SU-DHL-6 (cell line): ENCODE results near the gene STK33.

Source experiments
- H2AFZ ChIP-seq: fragments of 200-600 bp; sonication (generic); 2 replicates; pipeline ENCODE4 v1.6.1; 2014; ENCODE audit warnings: low read depth, mild to moderate bottlenecking, moderate library complexity, mixed read lengths, antibody characterized with exemption, low read length; ENCODE audit not compliant: severe bottlenecking
- H3F3A ChIP-seq: fragments of 200-600 bp; shearing (Covaris generic); 2 replicates; pipeline ENCODE4 v1.6.0; 2016; ENCODE audit warnings: antibody characterized with exemption, mild to moderate bottlenecking; ENCODE audit not compliant: insufficient read depth
- H3K27ac ChIP-seq: fragments of 200-600 bp; sonication (generic); 2 replicates; pipeline ENCODE4 v1.5.1; 2016; ENCODE audit warnings: low read depth, mild to moderate bottlenecking, low read length, moderate library complexity, mixed read lengths
- H3K27me3 ChIP-seq: fragments of 200-600 bp; sonication (generic), shearing (Covaris generic); 2 replicates; pipeline ENCODE4 v1.6.0; 2014; ENCODE audit warnings: mild to moderate bottlenecking, low read length
- H3K36me3 ChIP-seq: fragments of 200-600 bp; sonication (generic); 2 replicates; pipeline ENCODE4 v1.6.1; 2014; ENCODE audit warnings: mild to moderate bottlenecking, low read length, mixed read lengths
- H3K4me2 ChIP-seq: fragments of 300-600, 200-600 bp; shearing (Covaris generic), sonication (generic); 2 replicates; pipeline ENCODE4 v1.6.0; 2014; ENCODE audit warnings: low read length, low read depth, mild to moderate bottlenecking; ENCODE audit not compliant: poor library complexity, severe bottlenecking
- H3K4me3 ChIP-seq: fragments of 200-600 bp; sonication (generic); 2 replicates; pipeline ENCODE4 v1.5.1; 2014; ENCODE audit warnings: antibody characterized with exemption, low read length, mild to moderate bottlenecking, mixed read lengths; ENCODE audit not compliant: insufficient read depth, poor library complexity, severe bottlenecking
- H3K79me2 ChIP-seq: fragments of 200-600 bp; sonication (generic); 2 replicates; pipeline ENCODE4 v1.6.1; 2014; ENCODE audit warnings: mild to moderate bottlenecking, low read length, moderate library complexity; ENCODE audit not compliant: insufficient read depth
- H3K9ac ChIP-seq: fragments of 200-600 bp; sonication (generic); 2 replicates; pipeline ENCODE4 v1.7.0; 2014; ENCODE audit warnings: mild to moderate bottlenecking, low read length
- H3K9me2 ChIP-seq: fragments of 200-600 bp; sonication (generic); replicated peaks from 2 replicates; pipeline ENCODE4 v1.6.1; 2014; ENCODE audit warnings: low read length; ENCODE audit not compliant: insufficient read depth
- H3K9me3 ChIP-seq: fragments of 200-600 bp; sonication (generic); 2 replicates; pipeline ENCODE4 v1.6.1; 2014; ENCODE audit warnings: low read length, mixed read lengths; ENCODE audit not compliant: insufficient read depth
- H4K20me1 ChIP-seq: fragments of 200-600 bp; sonication (generic); 2 replicates; pipeline ENCODE4 v1.6.1; 2014; ENCODE audit warnings: low read depth, mild to moderate bottlenecking, antibody characterized with exemption, low read length, moderate library complexity, mixed read lengths
- EZH2phosphoT487 ChIP-seq: fragments of 200-600 bp; sonication (generic), shearing (Covaris generic); conservative IDR thresholded peaks from 2 replicates; pipeline ENCODE4 v1.6.1; 2018; ENCODE audit warnings: mild to moderate bottlenecking, antibody characterized with exemption, low read length, moderate library complexity, mixed read lengths
- TF ChIP-seq, protein P1 (sequence below): fragments of 200-600 bp; sonication (generic); IDR thresholded peaks from one replicate; pipeline ENCODE4 v1.5.1; 2017; ENCODE audit warnings: antibody characterized with exemption, mild to moderate bottlenecking, low read length, moderate library complexity; ENCODE audit not compliant: insufficient read depth, poor library complexity, severe bottlenecking

Gene STK33

GRCh38 chr11:8624698-8625097 lies 30.7 kb upstream of the STK33 start:
- Histone ChIP-seq H2AFZ (no peak overlapping the region), H3K4me2 (no peak overlapping the region), H3K9me3 (no peaks in the 10 kb centered on the region), H3K36me3 (0 out of 2 replicates have a peak, but pooled peaks cover 4% of the 10 kb centered on the region), H3F3A (no peaks in the 10 kb centered on the region), H4K20me1 (no peaks in the 10 kb centered on the region), H3K27ac (no peak overlapping the region), H3K79me2 (no peaks in the 10 kb centered on the region), H3K9me2 (no peaks in the 10 kb centered on the region), H3K4me3 (no peak overlapping the region), H3K27me3 (no peaks in the 10 kb centered on the region), H3K9ac (no peak overlapping the region)
- TF ChIP-seq, protein P1, sequence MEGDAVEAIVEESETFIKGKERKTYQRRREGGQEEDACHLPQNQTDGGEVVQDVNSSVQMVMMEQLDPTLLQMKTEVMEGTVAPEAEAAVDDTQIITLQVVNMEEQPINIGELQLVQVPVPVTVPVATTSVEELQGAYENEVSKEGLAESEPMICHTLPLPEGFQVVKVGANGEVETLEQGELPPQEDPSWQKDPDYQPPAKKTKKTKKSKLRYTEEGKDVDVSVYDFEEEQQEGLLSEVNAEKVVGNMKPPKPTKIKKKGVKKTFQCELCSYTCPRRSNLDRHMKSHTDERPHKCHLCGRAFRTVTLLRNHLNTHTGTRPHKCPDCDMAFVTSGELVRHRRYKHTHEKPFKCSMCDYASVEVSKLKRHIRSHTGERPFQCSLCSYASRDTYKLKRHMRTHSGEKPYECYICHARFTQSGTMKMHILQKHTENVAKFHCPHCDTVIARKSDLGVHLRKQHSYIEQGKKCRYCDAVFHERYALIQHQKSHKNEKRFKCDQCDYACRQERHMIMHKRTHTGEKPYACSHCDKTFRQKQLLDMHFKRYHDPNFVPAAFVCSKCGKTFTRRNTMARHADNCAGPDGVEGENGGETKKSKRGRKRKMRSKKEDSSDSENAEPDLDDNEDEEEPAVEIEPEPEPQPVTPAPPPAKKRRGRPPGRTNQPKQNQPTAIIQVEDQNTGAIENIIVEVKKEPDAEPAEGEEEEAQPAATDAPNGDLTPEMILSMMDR = no peak
- TF ChIP-seq EZH2phosphoT487 = no peak

DNA sequence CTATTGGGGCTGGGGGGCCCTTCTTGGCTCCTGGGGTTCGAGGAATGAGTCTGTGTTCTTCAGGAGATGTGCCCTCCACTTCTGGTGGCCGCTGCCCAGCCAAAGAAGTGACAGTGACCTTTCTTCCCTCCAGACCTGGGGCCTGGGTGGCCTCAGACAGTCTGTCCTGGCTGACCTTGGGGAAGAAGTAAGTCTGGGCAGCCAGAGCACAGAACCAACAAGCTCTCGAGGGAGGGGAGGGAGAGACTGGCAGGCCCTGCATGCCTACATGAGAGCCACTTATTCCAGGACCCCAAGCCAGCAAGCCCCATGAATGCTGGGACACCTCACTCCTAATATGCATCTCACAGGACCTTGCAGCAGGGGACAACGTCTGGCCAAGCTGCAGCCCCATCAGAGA lies 27.1 kb upstream of the STK33 start:
- Histone ChIP-seq H3K4me3 (no peak overlapping the region), H3K27me3 (no peaks in the 10 kb centered on the region), H3K9me3 (no peaks in the 10 kb centered on the region), H3K36me3 (0 out of 2 replicates have a peak, but pooled peaks cover 4% of the 10 kb centered on the region), H3K4me2 (no peak overlapping the region), H3F3A (no peaks in the 10 kb centered on the region), H4K20me1 (no peaks in the 10 kb centered on the region), H2AFZ (no peak overlapping the region), H3K9me2 (no peaks in the 10 kb centered on the region), H3K9ac (no peak overlapping the region), H3K79me2 (no peaks in the 10 kb centered on the region), H3K27ac (no peak overlapping the region)
- TF ChIP-seq, protein P1 = no peak
- TF ChIP-seq EZH2phosphoT487 = no peak

DNA sequence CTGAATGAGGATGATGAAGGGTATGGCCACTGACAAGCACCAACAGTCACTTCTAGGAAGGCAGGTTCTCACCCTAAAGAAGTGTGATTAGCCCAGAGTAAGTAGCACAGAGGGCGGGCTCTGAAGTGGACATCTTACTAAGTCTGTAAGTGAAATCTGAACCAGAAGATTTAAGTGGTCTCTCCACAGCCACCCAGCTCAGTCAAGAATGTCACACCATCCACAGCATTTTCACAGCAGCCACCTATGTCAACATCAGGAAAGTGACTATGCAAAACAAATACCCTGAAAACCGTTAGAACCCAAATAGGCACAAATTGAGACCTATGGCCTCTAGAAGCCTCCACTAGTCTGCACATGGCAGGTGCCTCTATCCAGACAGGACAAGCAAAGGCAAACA lies 23.0 kb upstream of the STK33 start:
- H3K4me2 ChIP-seq = no peak overlapping the region
- H2AFZ ChIP-seq = no peak overlapping the region
- no peak overlapping the region for H3K9ac ChIP-seq
- H3K36me3 ChIP-seq = 0 out of 2 replicates have a peak, but pooled peaks cover 4% of the 10 kb centered on the region
- H3K27ac ChIP-seq = no peak overlapping the region
- no peaks in the 10 kb centered on the region for H3K9me3 ChIP-seq
- no peak for TF ChIP-seq EZH2phosphoT487
- TF ChIP-seq, protein P1 = no peak
- no peaks in the 10 kb centered on the region for H3K27me3 ChIP-seq
- H4K20me1 ChIP-seq = no peaks in the 10 kb centered on the region
- no peaks in the 10 kb centered on the region for H3K79me2 ChIP-seq
- H3K9me2 ChIP-seq = no peaks in the 10 kb centered on the region
- H3F3A ChIP-seq = no peaks in the 10 kb centered on the region
- H3K4me3 ChIP-seq = no peak overlapping the region
